HEK293T (cell line): Measurements from ENCODE around the gene ANKRD63.

ENCODE experiments used
- ARNT ChIP-seq: fragments of 450-650 bp; IDR thresholded peaks from 2 replicates; pipeline ENCODE4 v1.6.1; 2017; ENCODE audit warnings: mild to moderate bottlenecking
- BHLHE40 ChIP-seq: fragments of 450-650 bp; IDR thresholded peaks from 2 replicates; pipeline ENCODE4 v1.6.1; 2016; ENCODE audit warnings: mild to moderate bottlenecking, moderate library complexity, borderline replicate concordance
- CTBP1 ChIP-seq: fragments of 450-650 bp; IDR thresholded peaks from 2 replicates; pipeline ENCODE4 v1.6.1; 2016; ENCODE audit warnings: borderline replicate concordance
- ELF4 ChIP-seq: fragments of 450-650 bp; IDR thresholded peaks from 2 replicates; pipeline ENCODE4 v1.6.1; 2017; ENCODE audit warnings: antibody characterized with exemption
- FOXA1 ChIP-seq: fragments of 450-650 bp; IDR thresholded peaks from 2 replicates; pipeline ENCODE4 v1.6.1; 2016; ENCODE audit warnings: mild to moderate bottlenecking
- FOXK2 ChIP-seq: fragments of 450-650 bp; IDR thresholded peaks from 2 replicates; pipeline ENCODE4 v1.6.1; 2016; ENCODE audit warnings: mild to moderate bottlenecking
- FOXM1 ChIP-seq: fragments of 450-650 bp; IDR thresholded peaks from 2 replicates; pipeline ENCODE4 v1.6.1; 2017; ENCODE audit warnings: mild to moderate bottlenecking, borderline replicate concordance
- HDGF ChIP-seq: fragments of 450-650 bp; IDR thresholded peaks from 2 replicates; pipeline ENCODE4 v1.6.1; 2017; ENCODE audit warnings: antibody characterized with exemption, borderline replicate concordance
- LEF1 ChIP-seq: fragments of 450-650 bp; IDR thresholded peaks from 2 replicates; pipeline ENCODE4 v1.6.1; 2017; ENCODE audit warnings: mild to moderate bottlenecking, borderline replicate concordance
- SP1 ChIP-seq: fragments of 450-650 bp; IDR thresholded peaks from 2 replicates; pipeline ENCODE4 v1.6.1; 2017
- SUZ12 ChIP-seq: fragments of 450-650 bp; IDR thresholded peaks from 2 replicates; pipeline ENCODE4 v1.6.1; 2016; ENCODE audit warnings: mild to moderate bottlenecking
- TARDBP ChIP-seq: fragments of 450-650 bp; IDR thresholded peaks from 2 replicates; pipeline ENCODE4 v1.6.1; 2016
- ZNF384 ChIP-seq: fragments of 450-650 bp; IDR thresholded peaks from 2 replicates; pipeline ENCODE4 v1.6.1; 2016

- TF ChIP-seq FOXM1, result no peak
- TF ChIP-seq ZNF384, result no peak
- TF ChIP-seq TARDBP, result no peak
- no peak for TF ChIP-seq HDGF
- TF ChIP-seq SP1, result no peak
- no peak for TF ChIP-seq ELF4
- TF ChIP-seq BHLHE40, result no peak
- TF ChIP-seq ARNT, result no peak
- no peak for TF ChIP-seq CTBP1
- no peak for TF ChIP-seq SUZ12
- TF ChIP-seq FOXA1, result no peak
- no peak for TF ChIP-seq LEF1
- TF ChIP-seq FOXK2, result no peak
Observed at GRCh38 chr15:40317580-40317979, 34.7 kb upstream of the ANKRD63 start.
